HT-29 (cell line): Measurements from ENCODE around the gene RASIP1. TPM values are rescaled to one million over a fixed set of nuclear protein-coding genes. Genes with fewer than 3 reads are reported as not detected.
"Not testable (repeated sequence)": the region's sequence is repeated elsewhere in the genome, so short reads cannot be mapped to it uniquely, and the experiment has no call there.

Experiments used
- DNase-seq: peaks from one replicate; pipeline ENCODE4 v3.0.0-alpha.2; 2015; ENCODE audit warnings: low spot score
- total RNA-seq: library from RNA; depleted of rRNA; stranded (reverse); fragments of >200 nt; shearing (Covaris generic); gene quantifications from 2 replicates; pipeline ENCODE4 v1.2.3, GENCODE V29; 2014; rRNA removed

RASIP1 gene
- 0.34 and 0.61 TPM in 2 replicates for total RNA-seq

GRCh38 chr19:48740164-48740972, at the start of gene RASIP1:
Gene RASIP1, minus strand, starts transcription at chr19:48740610. Its CDS starts 328 bp downstream, at chr19:48740282.
- DNase-seq, result no peak

GRCh38 chr19:48787331-48787730, 46.9 kb upstream of the RASIP1 start:
- not testable (repeated sequence) for DNase-seq

- not testable (repeated sequence) for DNase-seq
Observed at GRCh38 chr19:48786422-48786821, 46.0 kb upstream of the RASIP1 start.

GRCh38 chr19:48784527-48784926, 44.1 kb upstream of the RASIP1 start:
- DNase-seq, result no peak

GRCh38 chr19:48780631-48781391, 40.4 kb upstream of the RASIP1 start:
- peak; percentile 40 for DNase-seq

GRCh38 chr19:48779636-48780035, 39.2 kb upstream of the RASIP1 start:
- no peak for DNase-seq

GRCh38 chr19:48777720-48778119, 37.3 kb upstream of the RASIP1 start:
- DNase-seq, result no peak

GRCh38 chr19:48777139-48777538, 36.7 kb upstream of the RASIP1 start:
- DNase-seq, result no peak

- no peak for DNase-seq
Observed at GRCh38 chr19:48772503-48772953, 32.1 kb upstream of the RASIP1 start.

GRCh38 chr19:48770734-48771472, 30.5 kb upstream of the RASIP1 start:
- DNase-seq, result no peak

- DNase-seq, result no peak
Observed at GRCh38 chr19:48770266-48770665, 29.9 kb upstream of the RASIP1 start.

GRCh38 chr19:48768994-48769713, 28.7 kb upstream of the RASIP1 start:
- DNase-seq, result no peak

GRCh38 chr19:48768171-48768753, 27.9 kb upstream of the RASIP1 start:
- DNase-seq, result not testable (repeated sequence)

- DNase-seq, result not testable (repeated sequence)
Observed at GRCh38 chr19:48765816-48766215, 25.4 kb upstream of the RASIP1 start.

- no peak for DNase-seq
Observed at GRCh38 chr19:48760504-48761205, 20.2 kb upstream of the RASIP1 start.

GRCh38 chr19:48757741-48758144, 17.3 kb upstream of the RASIP1 start:
- no peak for DNase-seq

GRCh38 chr19:48757089-48757675, 16.8 kb upstream of the RASIP1 start:
- no peak for DNase-seq

GRCh38 chr19:48756686-48757085, 16.3 kb upstream of the RASIP1 start:
- no peak for DNase-seq

- no peak for DNase-seq
Observed at GRCh38 chr19:48756212-48756611, 15.8 kb upstream of the RASIP1 start.

GRCh38 chr19:48755787-48756186, 15.4 kb upstream of the RASIP1 start:
- DNase-seq, result no peak
